Mammary epithelial cell (primary cell): ENCODE results near the gene DTX1.

ENCODE experiments used
- EZH2 ChIP-seq: IDR thresholded peaks from 2 replicates; pipeline ENCODE4 v1.6.1; 2012; ENCODE audit warnings: low read length, inconsistent platforms, borderline replicate concordance
- TF ChIP-seq, protein P1 (sequence below), 2 donors: IDR thresholded peaks in 1 of 2; conservative IDR thresholded peaks in 1 of 2; 2 replicates each; pipeline ENCODE4 v1.5.1; 2011 to 2012; ENCODE audit warnings: inconsistent platforms in 2 of 2, low read length in 2 of 2, mild to moderate bottlenecking in 2 of 2, control low read depth in 1 of 2, low read depth in 1 of 2; ENCODE audit not compliant: insufficient read depth in 1 of 2; ENCODE audit errors: extremely low read depth in 1 of 2

DNA sequence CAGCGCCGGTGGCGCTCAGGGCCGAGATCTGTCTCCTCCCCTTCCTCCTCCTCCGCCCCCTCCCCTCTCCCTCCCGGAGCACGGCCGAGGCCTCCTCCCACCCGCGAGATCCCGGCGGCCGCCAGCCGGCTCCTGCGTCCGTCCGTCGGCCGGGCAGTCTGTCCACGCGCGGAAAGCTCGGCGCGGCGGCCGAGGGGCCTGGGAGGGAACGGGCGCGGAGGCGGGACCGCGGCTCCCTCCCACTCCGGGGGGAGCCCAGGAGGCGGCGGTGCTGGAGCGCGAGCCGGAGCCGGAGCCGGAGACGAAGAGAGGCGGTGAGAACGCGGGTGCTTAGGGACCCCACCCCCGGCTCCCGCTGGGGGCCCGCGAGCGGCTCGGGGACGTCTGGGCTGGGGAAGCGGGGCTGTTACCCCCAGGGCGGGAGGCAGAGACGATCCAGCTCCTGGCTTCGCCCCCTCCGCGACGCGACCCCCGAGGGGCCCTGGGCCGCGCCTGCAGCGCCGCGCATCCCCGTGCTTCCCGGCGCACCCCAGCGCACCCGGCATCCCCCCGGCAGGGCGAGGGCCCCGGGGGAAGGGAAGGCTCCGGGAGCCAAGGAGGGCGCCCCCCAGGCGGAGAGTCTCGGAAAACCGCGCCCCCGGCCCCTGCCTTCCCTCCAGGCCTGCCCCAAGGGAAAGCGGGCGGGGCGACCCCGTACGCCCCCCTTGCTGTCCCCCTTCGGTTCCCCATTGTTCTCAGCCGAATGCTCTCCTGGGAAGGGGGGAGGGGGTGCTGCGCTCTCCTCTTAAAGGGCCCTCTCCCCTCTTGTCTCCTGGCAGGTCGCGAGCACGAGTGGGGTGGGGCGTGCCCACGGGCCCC lies at the start of gene DTX1:
- TF ChIP-seq, protein P1, sequence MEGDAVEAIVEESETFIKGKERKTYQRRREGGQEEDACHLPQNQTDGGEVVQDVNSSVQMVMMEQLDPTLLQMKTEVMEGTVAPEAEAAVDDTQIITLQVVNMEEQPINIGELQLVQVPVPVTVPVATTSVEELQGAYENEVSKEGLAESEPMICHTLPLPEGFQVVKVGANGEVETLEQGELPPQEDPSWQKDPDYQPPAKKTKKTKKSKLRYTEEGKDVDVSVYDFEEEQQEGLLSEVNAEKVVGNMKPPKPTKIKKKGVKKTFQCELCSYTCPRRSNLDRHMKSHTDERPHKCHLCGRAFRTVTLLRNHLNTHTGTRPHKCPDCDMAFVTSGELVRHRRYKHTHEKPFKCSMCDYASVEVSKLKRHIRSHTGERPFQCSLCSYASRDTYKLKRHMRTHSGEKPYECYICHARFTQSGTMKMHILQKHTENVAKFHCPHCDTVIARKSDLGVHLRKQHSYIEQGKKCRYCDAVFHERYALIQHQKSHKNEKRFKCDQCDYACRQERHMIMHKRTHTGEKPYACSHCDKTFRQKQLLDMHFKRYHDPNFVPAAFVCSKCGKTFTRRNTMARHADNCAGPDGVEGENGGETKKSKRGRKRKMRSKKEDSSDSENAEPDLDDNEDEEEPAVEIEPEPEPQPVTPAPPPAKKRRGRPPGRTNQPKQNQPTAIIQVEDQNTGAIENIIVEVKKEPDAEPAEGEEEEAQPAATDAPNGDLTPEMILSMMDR (conservative IDR thresholded peaks at IDR 0.05 in 1 of 2, IDR thresholded peaks at IDR 0.05 in 1 of 2; ENCODE audit: extremely low read depth in 1 of 2, insufficient read depth in 1 of 2, low read depth in 1 of 2, low read length in 2 of 2): no peak
- TF ChIP-seq EZH2: peak; percentile 31
